Neural cell (in vitro differentiated cells): ENCODE measurements around the gene PIK3C2G. TPM values are rescaled to one million over a fixed set of nuclear protein-coding genes. Genes with fewer than 3 reads are reported as not detected.

Source experiments
- H2AFZ ChIP-seq: fragments of 200-600, 300-800 bp; sonication (generic), shearing (Covaris generic); 2 replicates; pipeline ENCODE4 v1.6.0; 2014; ENCODE audit warnings: low read depth, mild to moderate bottlenecking, antibody characterized with exemption, low read length, moderate library complexity
- H3F3A ChIP-seq: fragments of 200-600 bp; shearing (Covaris generic); 2 replicates; pipeline ENCODE4 v1.6.1; 2016; ENCODE audit warnings: mild to moderate bottlenecking, moderate library complexity, mixed read lengths, antibody characterized with exemption, low read length; ENCODE audit not compliant: insufficient read depth, poor library complexity, severe bottlenecking
- H3K27ac ChIP-seq: fragments of 200-600, 300-800 bp; sonication (generic), shearing (Covaris generic); 2 replicates; pipeline ENCODE4 v1.5.1; 2014; ENCODE audit warnings: mild to moderate bottlenecking, low read length, moderate library complexity
- H3K27me3 ChIP-seq: fragments of 300-800, 200-600 bp; sonication (generic), shearing (Covaris generic); 2 replicates; pipeline ENCODE4 v1.6.0; 2014; ENCODE audit warnings: mild to moderate bottlenecking, low read depth, low read length, moderate library complexity; ENCODE audit not compliant: insufficient read depth
- H3K36me3 ChIP-seq: fragments of 300-800, 200-600 bp; sonication (generic), shearing (Covaris generic); 2 replicates; pipeline ENCODE4 v1.5.1; 2014; ENCODE audit warnings: mild to moderate bottlenecking, antibody characterized with exemption, low read length, moderate library complexity; ENCODE audit not compliant: insufficient read depth
- H3K4me2 ChIP-seq: fragments of 300-800, 200-600 bp; sonication (generic), shearing (Covaris generic); 2 replicates; pipeline ENCODE4 v1.6.0; 2014; ENCODE audit warnings: mild to moderate bottlenecking, low read length
- H3K4me3 ChIP-seq: fragments of 300-800, 200-600 bp; sonication (generic), shearing (Covaris generic); 2 replicates; pipeline ENCODE4 v1.5.1; 2014; ENCODE audit warnings: mild to moderate bottlenecking, low read length, moderate library complexity
- H3K79me2 ChIP-seq: fragments of 200-600 bp; shearing (Covaris generic); replicated peaks from 2 replicates; pipeline ENCODE4 v1.6.0; 2014; ENCODE audit warnings: mild to moderate bottlenecking, low read length, moderate library complexity; ENCODE audit not compliant: insufficient read depth
- H3K9ac ChIP-seq: fragments of 300-800, 200-600 bp; sonication (generic), shearing (Covaris generic); 2 replicates; pipeline ENCODE4 v1.6.1; 2016; ENCODE audit warnings: mild to moderate bottlenecking, low read length, mixed read lengths
- H3K9me2 ChIP-seq: fragments of 200-600 bp; shearing (Covaris generic); 2 replicates; pipeline ENCODE4 v1.6.1; 2016; ENCODE audit warnings: mild to moderate bottlenecking, low read length, mixed read lengths; ENCODE audit not compliant: insufficient read depth
- H3K9me3 ChIP-seq: fragments of 200-600, 300-800 bp; sonication (generic), shearing (Covaris generic); 2 replicates; pipeline ENCODE4 v1.6.1; 2016; ENCODE audit warnings: mild to moderate bottlenecking, mixed run types, low read length, moderate library complexity, mixed read lengths
- H4K20me1 ChIP-seq: fragments of 200-600 bp; shearing (Covaris generic); 2 replicates; pipeline ENCODE4 v1.6.1; 2016; ENCODE audit warnings: mild to moderate bottlenecking, mixed run types; ENCODE audit not compliant: insufficient read depth
- CTCF ChIP-seq: fragments of 450-650 bp; IDR thresholded peaks from 2 replicates; pipeline ENCODE4 v1.5.1; 2014; ENCODE audit warnings: antibody characterized with exemption, mild to moderate bottlenecking, moderate library complexity; ENCODE audit not compliant: poor library complexity, severe bottlenecking
- EP300 ChIP-seq: fragments of 450-650 bp; conservative IDR thresholded peaks from 2 replicates; pipeline ENCODE4 v1.6.1; 2014; ENCODE audit warnings: antibody characterized with exemption, mild to moderate bottlenecking, moderate library complexity; ENCODE audit not compliant: poor library complexity, severe bottlenecking
- EZH2 ChIP-seq: fragments of 200-600, 300-800 bp; shearing (Covaris generic), sonication (generic); IDR thresholded peaks from 2 replicates; pipeline ENCODE4 v1.6.1; 2014; ENCODE audit warnings: antibody characterized with exemption, low read length, borderline replicate concordance, mild to moderate bottlenecking; ENCODE audit not compliant: insufficient read depth, poor library complexity, severe bottlenecking
- MXI1 ChIP-seq: fragments of 450-650 bp; conservative IDR thresholded peaks from 2 replicates; pipeline ENCODE4 v1.6.1; 2014; ENCODE audit warnings: antibody characterized with exemption, mild to moderate bottlenecking; ENCODE audit not compliant: poor library complexity, severe bottlenecking
- POLR2AphosphoS5 ChIP-seq: IDR thresholded peaks from 2 replicates; pipeline ENCODE4 v1.6.1; 2012
- RAD21 ChIP-seq: fragments of 450-650 bp; conservative IDR thresholded peaks from 2 replicates; pipeline ENCODE4 v1.6.1; 2014; ENCODE audit warnings: antibody characterized with exemption, mild to moderate bottlenecking, moderate library complexity
- REST ChIP-seq: IDR thresholded peaks from 2 replicates; pipeline ENCODE4 v1.6.1; 2012; ENCODE audit warnings: borderline replicate concordance
- SMC3 ChIP-seq: fragments of 450-650 bp; conservative IDR thresholded peaks from 2 replicates; pipeline ENCODE4 v1.6.1; 2014; ENCODE audit warnings: antibody characterized with exemption, mild to moderate bottlenecking, moderate library complexity; ENCODE audit not compliant: poor library complexity
- TAF1 ChIP-seq: IDR thresholded peaks from 2 replicates; pipeline ENCODE4 v1.6.1; 2012; ENCODE audit warnings: low read depth
- polyA plus RNA-seq: library from polyadenylated mRNA; depleted of rRNA; stranded (reverse); fragments of >200 nt; gene quantifications from 2 replicates; pipeline ENCODE4 v1.2.3, GENCODE V29; 2014

Gene PIK3C2G
- polyA plus RNA-seq, 1 donor from 2014 or later: not detected

GRCh38 chr12:18431771-18432170, 170.5 kb downstream of the PIK3C2G start:
- Histone ChIP-seq H3F3A (no peaks in the 10 kb centered on the region), H3K27ac (no peak overlapping the region), H3K36me3 (no peaks in the 10 kb centered on the region), H3K9me2 (no peaks in the 10 kb centered on the region), H3K4me3 (no peak overlapping the region), H3K9ac (no peak overlapping the region), H3K9me3 (no peaks in the 10 kb centered on the region), H3K79me2 (no peaks in the 10 kb centered on the region), H4K20me1 (no peaks in the 10 kb centered on the region), H3K27me3 (no peaks in the 10 kb centered on the region), H3K4me2 (no peak overlapping the region), H2AFZ (no peak overlapping the region)
- TF ChIP-seq MXI1: no peak
- no peak for TF ChIP-seq REST

- Histone ChIP-seq H3K36me3 (no peaks in the 10 kb centered on the region), H3K9ac (no peak overlapping the region), H3K9me2 (no peaks in the 10 kb centered on the region), H3K4me2 (no peak overlapping the region), H3K4me3 (no peak overlapping the region), H2AFZ (no peak overlapping the region), H3K9me3 (no peaks in the 10 kb centered on the region), H3K79me2 (no peaks in the 10 kb centered on the region), H4K20me1 (no peaks in the 10 kb centered on the region), H3K27me3 (no peaks in the 10 kb centered on the region), H3K27ac (no peak overlapping the region), H3F3A (no peaks in the 10 kb centered on the region)
- TF ChIP-seq REST (no peak), TAF1 (no peak), SMC3 (no peak), EP300 (no peak), RAD21 (no peak), CTCF (no peak), MXI1 (no peak), POLR2AphosphoS5 (no peak), EZH2 (no peak)
Observed at GRCh38 chr12:18432206-18432605, 170.9 kb downstream of the PIK3C2G start.
